Testis (tissue), 2 donors: ENCODE results near the gene ZMYND11.

Experiments used
- POLR2A ChIP-seq: fragments of 450-650 bp; IDR thresholded peaks from one replicate; pipeline ENCODE4 v1.6.1; 2017; ENCODE audit warnings: antibody characterized with exemption, mild to moderate bottlenecking, moderate library complexity
- TF ChIP-seq, protein P1 (sequence below), 3 experiments: fragments of 450-650 bp in 2 of 3; fragments of 200-600 bp in 1 of 3; sonication (generic) in 1 of 3; IDR thresholded peaks; one replicate each; pipeline ENCODE4 v1.5.1; 2016 to 2019; ENCODE audit warnings: antibody characterized with exemption in 3 of 3, mild to moderate bottlenecking in 2 of 3, moderate library complexity in 1 of 3

DNA sequence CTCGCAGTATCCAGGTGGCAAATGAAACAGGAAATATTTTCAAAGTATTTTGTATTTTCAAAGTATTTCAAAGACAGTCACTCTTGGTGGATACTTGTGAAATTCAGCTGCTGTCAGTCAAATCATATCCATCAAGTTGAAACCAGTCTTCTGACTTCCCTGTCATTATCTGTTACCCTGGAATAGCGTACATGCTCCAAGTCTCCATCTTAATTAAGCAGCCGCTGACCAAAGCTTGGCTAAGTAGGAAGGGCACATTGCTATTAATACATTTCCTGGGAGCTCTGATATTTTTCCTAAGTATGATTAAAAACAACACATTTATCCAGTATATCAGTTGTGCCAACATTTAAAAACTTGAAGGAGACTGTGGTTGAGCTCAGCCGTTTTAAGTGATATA is 112.2 kb downstream of the ZMYND11 start:
- TF ChIP-seq POLR2A: no peak
- TF ChIP-seq, protein P1, sequence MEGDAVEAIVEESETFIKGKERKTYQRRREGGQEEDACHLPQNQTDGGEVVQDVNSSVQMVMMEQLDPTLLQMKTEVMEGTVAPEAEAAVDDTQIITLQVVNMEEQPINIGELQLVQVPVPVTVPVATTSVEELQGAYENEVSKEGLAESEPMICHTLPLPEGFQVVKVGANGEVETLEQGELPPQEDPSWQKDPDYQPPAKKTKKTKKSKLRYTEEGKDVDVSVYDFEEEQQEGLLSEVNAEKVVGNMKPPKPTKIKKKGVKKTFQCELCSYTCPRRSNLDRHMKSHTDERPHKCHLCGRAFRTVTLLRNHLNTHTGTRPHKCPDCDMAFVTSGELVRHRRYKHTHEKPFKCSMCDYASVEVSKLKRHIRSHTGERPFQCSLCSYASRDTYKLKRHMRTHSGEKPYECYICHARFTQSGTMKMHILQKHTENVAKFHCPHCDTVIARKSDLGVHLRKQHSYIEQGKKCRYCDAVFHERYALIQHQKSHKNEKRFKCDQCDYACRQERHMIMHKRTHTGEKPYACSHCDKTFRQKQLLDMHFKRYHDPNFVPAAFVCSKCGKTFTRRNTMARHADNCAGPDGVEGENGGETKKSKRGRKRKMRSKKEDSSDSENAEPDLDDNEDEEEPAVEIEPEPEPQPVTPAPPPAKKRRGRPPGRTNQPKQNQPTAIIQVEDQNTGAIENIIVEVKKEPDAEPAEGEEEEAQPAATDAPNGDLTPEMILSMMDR (IDR thresholded peaks at IDR 0.05): no peak
